ENCODE data around the gene CD248.

DNA sequence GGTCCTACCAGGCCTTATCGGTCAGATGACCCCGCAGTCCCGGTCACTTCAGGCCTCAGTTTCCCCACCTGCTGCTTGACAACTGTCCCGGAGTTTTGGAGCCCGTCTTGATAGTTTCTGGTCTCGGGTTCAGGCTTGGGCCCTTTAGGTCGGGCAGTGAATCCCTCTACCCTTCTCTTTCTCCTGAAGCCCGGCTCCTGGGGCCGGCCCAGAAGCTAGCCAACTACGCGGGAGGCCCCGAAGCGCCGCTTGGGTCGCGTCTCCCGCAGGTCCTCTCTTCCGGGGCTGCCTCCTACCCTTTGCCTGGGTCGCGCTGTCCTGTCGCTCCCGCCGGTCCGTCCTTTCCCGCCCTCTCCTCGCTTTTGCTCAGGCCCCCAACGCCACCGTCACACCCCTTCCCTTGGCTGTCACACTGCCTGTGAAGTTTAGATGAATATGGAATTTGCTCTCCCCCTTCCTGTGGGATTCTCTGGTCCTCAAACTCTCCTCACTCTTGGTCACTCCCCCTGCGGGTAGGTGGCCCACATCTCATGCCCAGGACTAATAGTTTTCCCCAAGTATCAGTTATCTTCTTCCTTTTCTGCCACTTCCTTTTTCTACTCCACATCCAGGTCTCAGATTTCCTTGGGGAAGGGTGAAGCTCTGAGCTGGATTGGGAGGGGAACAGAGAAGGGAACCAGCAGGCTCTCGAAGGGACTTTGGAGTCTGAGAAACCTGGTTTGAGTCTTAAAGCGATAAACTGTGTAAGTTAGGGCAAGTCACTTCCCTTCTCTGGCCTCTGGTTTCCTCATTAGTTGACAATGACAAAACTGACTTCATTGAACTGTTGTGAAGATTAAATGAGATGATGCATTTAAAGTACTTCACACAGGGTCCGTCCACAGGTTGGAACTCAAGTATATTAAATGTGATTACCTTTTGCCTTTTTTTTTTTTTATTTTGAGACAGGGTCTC is 47.6 kb downstream of the CD248 start:
- no peak for TF ChIP-seq POLR2A (IDR thresholded peaks at IDR 0.05)
- TF ChIP-seq, protein P1, sequence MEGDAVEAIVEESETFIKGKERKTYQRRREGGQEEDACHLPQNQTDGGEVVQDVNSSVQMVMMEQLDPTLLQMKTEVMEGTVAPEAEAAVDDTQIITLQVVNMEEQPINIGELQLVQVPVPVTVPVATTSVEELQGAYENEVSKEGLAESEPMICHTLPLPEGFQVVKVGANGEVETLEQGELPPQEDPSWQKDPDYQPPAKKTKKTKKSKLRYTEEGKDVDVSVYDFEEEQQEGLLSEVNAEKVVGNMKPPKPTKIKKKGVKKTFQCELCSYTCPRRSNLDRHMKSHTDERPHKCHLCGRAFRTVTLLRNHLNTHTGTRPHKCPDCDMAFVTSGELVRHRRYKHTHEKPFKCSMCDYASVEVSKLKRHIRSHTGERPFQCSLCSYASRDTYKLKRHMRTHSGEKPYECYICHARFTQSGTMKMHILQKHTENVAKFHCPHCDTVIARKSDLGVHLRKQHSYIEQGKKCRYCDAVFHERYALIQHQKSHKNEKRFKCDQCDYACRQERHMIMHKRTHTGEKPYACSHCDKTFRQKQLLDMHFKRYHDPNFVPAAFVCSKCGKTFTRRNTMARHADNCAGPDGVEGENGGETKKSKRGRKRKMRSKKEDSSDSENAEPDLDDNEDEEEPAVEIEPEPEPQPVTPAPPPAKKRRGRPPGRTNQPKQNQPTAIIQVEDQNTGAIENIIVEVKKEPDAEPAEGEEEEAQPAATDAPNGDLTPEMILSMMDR (IDR thresholded peaks at IDR 0.05): peak in 1 of 3 experiments; percentile 7

Data from testis (tissue), 2 donors.